ENCODE measurements around the gene FAN1.

- TF ChIP-seq POLR2A (IDR thresholded peaks at IDR 0.05), result no peak
- TF ChIP-seq CTCF (IDR thresholded peaks at IDR 0.05), result no peak
- TF ChIP-seq POLR2AphosphoS5 (IDR thresholded peaks at IDR 0.05), result no peak
Measured at GRCh38 chr15:30924353-30924752, 20.6 kb downstream of the FAN1 start.

All from upper lobe of left lung (tissue), 4 donors.